Calu3 (cell line): ENCODE measurements around the gene MASP1. TPM values are rescaled to one million over a fixed set of nuclear protein-coding genes. Genes with fewer than 3 reads are reported as not detected.

ENCODE experiments used
- BruUV-seq: library from RNA; stranded (reverse); fragments of 400-500 nt; replicated peaks from 2 replicates; lab custom pipeline; 2021; lab: Mats Ljungman, UMichigan
- CTCF ChIA-PET: fragments of 300-600 bp; sonication (Branson Sonifier 250); formaldehyde crosslinking; loops from one replicate; lab custom pipeline; 2022; ENCODE audit warnings: antibody characterized with exemption; lab: Charles Lee
- DNase-seq: peaks from one replicate; pipeline ENCODE4 v3.0.0; 2022
- H3K27ac Mint-ChIP-seq: one replicate; pipeline ENCODE4 v1.8.0; 2022; ENCODE audit warnings: mixed read lengths; ENCODE audit not compliant: unreplicated experiment
- H3K27me3 Mint-ChIP-seq: one replicate; pipeline ENCODE4 v1.8.0; 2022; ENCODE audit warnings: mixed read lengths; ENCODE audit not compliant: unreplicated experiment
- H3K36me3 Mint-ChIP-seq: one replicate; pipeline ENCODE4 v1.8.0; 2022; ENCODE audit warnings: mild to moderate bottlenecking, moderate library complexity, mixed read lengths; ENCODE audit not compliant: insufficient read depth, unreplicated experiment
- H3K4me1 Mint-ChIP-seq: one replicate; pipeline ENCODE4 v1.8.0; 2022; ENCODE audit warnings: mild to moderate bottlenecking, low read depth, mixed read lengths; ENCODE audit not compliant: unreplicated experiment
- H3K4me3 Mint-ChIP-seq: one replicate; pipeline ENCODE4 v1.8.0; 2022; ENCODE audit warnings: mild to moderate bottlenecking, low read depth, moderate library complexity, mixed read lengths; ENCODE audit not compliant: unreplicated experiment
- H3K9me3 Mint-ChIP-seq: one replicate; pipeline ENCODE4 v1.8.0; 2022; ENCODE audit warnings: low read depth, mixed read lengths; ENCODE audit not compliant: unreplicated experiment
- CTCF ChIP-seq: fragments of 200-600 bp; IDR thresholded peaks from one replicate; pipeline ENCODE4 v1.8.0; 2022; ENCODE audit warnings: antibody characterized with exemption; ENCODE audit not compliant: unreplicated experiment
- intact Hi-C: fragments of 100-400 bp; cut with micrococcal nuclease; formaldehyde crosslinking; loops from one replicate; pipeline ENCODE4 v1.10.0; 2022; ENCODE audit not compliant: unreplicated experiment
- total RNA-seq: library from RNA; stranded (reverse); gene quantifications from 2 replicates; pipeline ENCODE4 v1.2.3, GENCODE V29; 2022

Gene MASP1
- total RNA-seq, 1 experiment from 2014 or later, result 0.59 TPM

DNA sequence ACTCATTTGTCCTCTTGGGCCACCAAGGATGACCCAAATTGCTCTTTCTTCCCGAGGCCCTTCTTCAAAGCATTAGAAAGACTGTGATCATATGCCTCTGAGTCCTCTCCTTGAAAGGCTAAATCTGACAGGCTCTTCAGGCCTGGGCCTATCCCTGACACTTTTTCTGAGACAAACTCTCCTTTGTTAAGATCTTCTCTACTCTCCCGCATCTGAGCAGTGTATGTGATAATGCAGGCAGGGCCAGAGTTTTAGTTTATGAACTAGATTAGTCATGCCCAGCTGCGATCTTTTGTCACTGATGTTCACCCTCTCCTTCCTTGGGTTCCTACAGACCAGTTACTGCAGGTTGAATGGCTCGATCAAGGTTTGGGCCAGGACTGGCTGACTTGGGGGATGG lies 39.2 kb downstream of the MASP1 start:
- H3K27ac Mint-ChIP-seq, result no peak overlapping the region
- no peak for DNase-seq
- H3K36me3 Mint-ChIP-seq, result no peaks in the 10 kb centered on the region
- H3K4me1 Mint-ChIP-seq, result peaks cover 21% of the 10 kb centered on the region
- no TSS peak for BruUV-seq
- peaks cover 13% of the 10 kb centered on the region for H3K27me3 Mint-ChIP-seq
- no peaks in the 10 kb centered on the region for H3K9me3 Mint-ChIP-seq
- no peak for TF ChIP-seq CTCF
- CTCF ChIA-PET, result interaction anchor here (0.6 kb wide), 1 partner anchor 57 kb away, joined by 6 read pairs; no protein-coding TSS in a partner anchor
- intact Hi-C loops, result no loop called here
- no peak overlapping the region for H3K4me3 Mint-ChIP-seq

DNA sequence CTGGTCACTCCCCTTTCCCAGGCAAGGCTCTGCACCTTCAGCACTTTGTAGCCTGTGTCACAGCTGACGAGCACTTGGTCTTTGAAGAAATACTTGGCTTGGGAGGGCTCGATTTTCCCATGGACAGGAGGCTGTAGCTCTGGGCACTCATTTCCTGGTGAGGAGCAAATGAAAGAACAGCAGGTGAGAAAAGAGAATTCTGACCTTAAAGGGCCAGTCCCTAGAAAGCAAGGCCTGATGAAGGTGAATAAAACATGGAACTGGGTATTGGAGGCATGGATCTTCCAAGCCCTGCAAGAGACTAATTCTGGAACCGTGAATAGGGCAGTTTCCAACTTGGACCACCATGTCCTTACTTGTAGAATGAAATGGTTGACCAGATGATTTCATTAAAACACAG lies 39.9 kb downstream of the MASP1 start:
- BruUV-seq, result no TSS peak

GRCh38 chr3:187247398-187247797 lies 44.1 kb downstream of the MASP1 start:
- DNase-seq, result no peak
- Mint-ChIP-seq H3K9me3 (no peaks in the 10 kb centered on the region), H3K4me3 (no peak overlapping the region), H3K27ac (no peak overlapping the region), H3K27me3 (peaks cover 32% of the 10 kb centered on the region), H3K4me1 (no peaks in the 10 kb centered on the region), H3K36me3 (no peaks in the 10 kb centered on the region)
- BruUV-seq, result no TSS peak
- CTCF ChIA-PET, result no interaction called here
- intact Hi-C loops, result no loop called here
- TF ChIP-seq CTCF, result no peak

More for the DNA sequence above, 39.9 kb downstream of the MASP1 start:
- Mint-ChIP-seq H3K27me3 (peaks cover 13% of the 10 kb centered on the region), H3K9me3 (no peaks in the 10 kb centered on the region), H3K4me3 (no peak overlapping the region), H3K27ac (no peak overlapping the region), H3K36me3 (no peaks in the 10 kb centered on the region), H3K4me1 (peaks cover 21% of the 10 kb centered on the region)
- intact Hi-C loops, result no loop called here
- CTCF ChIA-PET, result interaction anchor here (0.6 kb wide), 1 partner anchor 114 kb away, joined by 4 read pairs; no protein-coding TSS in a partner anchor
- TF ChIP-seq CTCF, result no peak
- no peak for DNase-seq

DNA sequence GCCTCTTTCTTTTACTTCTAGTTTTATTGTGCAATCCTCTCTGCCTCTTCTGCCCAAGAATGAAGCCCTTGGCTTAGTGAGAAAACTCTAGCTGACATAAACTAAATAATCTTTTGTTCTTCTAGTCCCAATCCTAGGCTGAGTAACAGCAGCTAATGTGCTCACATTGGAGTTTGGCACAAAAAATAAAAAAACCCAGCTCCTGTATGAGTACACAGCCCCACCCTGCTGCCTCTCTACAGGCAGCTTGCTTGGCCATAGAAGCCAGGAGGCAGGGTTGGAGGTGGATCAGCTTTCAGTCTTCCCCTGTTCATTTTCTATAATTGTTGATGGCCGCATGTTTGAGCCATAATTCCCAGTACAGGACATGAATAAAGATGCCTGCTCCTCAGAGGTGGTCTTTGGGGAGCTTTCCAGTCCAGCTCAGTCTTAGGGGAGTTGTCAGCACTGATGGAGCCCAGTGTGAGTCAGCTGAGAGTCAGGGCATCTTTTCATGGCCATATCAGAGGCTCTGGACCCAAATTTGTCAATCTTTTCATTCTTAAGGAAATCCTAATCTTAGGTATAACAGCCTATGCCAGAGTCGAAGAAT lies 47.5 kb downstream of the MASP1 start:
- H3K4me1 Mint-ChIP-seq, result no peaks in the 10 kb centered on the region
- intact Hi-C loops, result no loop called here
- no TSS peak for BruUV-seq
- H3K36me3 Mint-ChIP-seq, result no peaks in the 10 kb centered on the region
- H3K9me3 Mint-ChIP-seq, result peaks cover 3% of the 10 kb centered on the region
- no peak overlapping the region for H3K4me3 Mint-ChIP-seq
- H3K27ac Mint-ChIP-seq, result no peak overlapping the region
- H3K27me3 Mint-ChIP-seq, result peaks cover 35% of the 10 kb centered on the region
- CTCF ChIA-PET, result interaction anchor here (1.3 kb wide), 1 partner anchor 11 kb away, joined by 5 read pairs; no protein-coding TSS in a partner anchor
- no peak for TF ChIP-seq CTCF
- no peak for DNase-seq
